ENCODE data around the gene TMEM125.

DNA sequence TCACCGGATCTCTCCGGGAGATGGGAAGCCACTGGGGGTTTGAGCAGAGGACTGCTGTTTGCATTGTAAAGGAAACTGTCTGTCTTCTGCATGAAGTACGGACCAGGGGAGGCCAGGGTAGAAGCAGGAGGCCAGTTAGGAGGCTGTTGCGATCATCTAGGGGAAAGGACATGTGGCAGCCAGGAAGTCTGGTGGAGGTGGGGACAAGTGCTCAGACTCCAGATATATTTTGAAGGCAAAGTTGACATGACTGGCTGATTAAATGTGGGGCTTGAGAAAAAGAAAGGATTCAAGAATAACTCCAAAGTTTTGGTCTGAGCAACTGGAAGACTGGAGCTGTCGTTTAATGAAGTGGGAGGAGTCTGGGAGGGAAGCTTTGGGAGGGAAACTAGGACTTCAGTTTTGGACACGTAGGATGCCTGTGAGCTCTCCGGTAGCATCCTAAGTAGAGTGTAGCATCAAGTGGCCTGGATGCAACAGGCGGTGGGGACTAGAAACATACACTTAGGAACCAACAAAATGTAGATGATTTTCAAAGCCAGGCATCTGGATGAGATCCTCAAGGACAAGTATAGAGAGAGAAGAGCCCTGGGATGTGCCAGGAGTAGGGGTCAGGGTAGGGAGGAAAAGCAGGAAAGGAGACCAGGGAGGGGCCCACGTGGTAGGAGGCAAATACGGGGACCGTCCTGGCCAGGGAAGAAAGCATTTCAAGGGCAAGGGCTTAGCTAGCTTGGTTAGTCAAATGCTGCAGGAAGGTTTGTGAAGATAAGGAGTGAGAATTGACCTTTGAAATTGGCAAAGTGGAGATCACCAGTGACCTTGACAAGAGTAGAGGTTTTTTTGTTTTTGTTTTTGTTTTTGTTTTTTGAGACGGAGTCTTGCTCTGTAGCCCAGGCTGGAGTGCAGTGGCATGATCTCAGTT is 19.3 kb downstream of the TMEM125 start:
- TF ChIP-seq, protein P1, sequence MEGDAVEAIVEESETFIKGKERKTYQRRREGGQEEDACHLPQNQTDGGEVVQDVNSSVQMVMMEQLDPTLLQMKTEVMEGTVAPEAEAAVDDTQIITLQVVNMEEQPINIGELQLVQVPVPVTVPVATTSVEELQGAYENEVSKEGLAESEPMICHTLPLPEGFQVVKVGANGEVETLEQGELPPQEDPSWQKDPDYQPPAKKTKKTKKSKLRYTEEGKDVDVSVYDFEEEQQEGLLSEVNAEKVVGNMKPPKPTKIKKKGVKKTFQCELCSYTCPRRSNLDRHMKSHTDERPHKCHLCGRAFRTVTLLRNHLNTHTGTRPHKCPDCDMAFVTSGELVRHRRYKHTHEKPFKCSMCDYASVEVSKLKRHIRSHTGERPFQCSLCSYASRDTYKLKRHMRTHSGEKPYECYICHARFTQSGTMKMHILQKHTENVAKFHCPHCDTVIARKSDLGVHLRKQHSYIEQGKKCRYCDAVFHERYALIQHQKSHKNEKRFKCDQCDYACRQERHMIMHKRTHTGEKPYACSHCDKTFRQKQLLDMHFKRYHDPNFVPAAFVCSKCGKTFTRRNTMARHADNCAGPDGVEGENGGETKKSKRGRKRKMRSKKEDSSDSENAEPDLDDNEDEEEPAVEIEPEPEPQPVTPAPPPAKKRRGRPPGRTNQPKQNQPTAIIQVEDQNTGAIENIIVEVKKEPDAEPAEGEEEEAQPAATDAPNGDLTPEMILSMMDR (conservative IDR thresholded peaks at IDR 0.05; ENCODE audit: low read length): no peak
- no peak for TF ChIP-seq EZH2phosphoT487 (IDR thresholded peaks at IDR 0.05; ENCODE audit: borderline replicate concordance, low read depth, low read length)

Measured in OCI-LY7 (cell line).